H1 (cell line): ENCODE measurements around the gene ACTN3. TPM values are rescaled to one million over a fixed set of nuclear protein-coding genes. Genes with fewer than 3 reads are reported as not detected.

Experiments used
- CTCF ChIA-PET: fragments of 300-600 bp; sonication (Branson Sonifier 250); formaldehyde crosslinking; loops from one replicate; lab custom pipeline; 2021; ENCODE audit not compliant: partially characterized antibody; lab: Charles Lee
- POLR2A ChIA-PET: fragments of 300-600 bp; sonication (Branson Sonifier 250); formaldehyde crosslinking; loops from one replicate; lab custom pipeline; 2021; ENCODE audit warnings: inconsistent platforms; ENCODE audit not compliant: partially characterized antibody; lab: Charles Lee
- DNase-seq, 2 experiments: peaks; one replicate each; pipeline versions ENCODE4 v3.0.0 to v3.0.0-alpha.2; 2010 to 2022; ENCODE audit warnings: low spot score in 2 of 2, low read depth in 1 of 2, mixed read lengths in 1 of 2
- FAIRE-seq: peaks from 2 replicates; lab custom pipeline; 2011; peaks lifted over from hg19 to GRCh38; lab: Jason Lieb, UNC
- H2AFZ ChIP-seq: 2 replicates; pipeline ENCODE4 v1.8.1; 2012; ENCODE audit warnings: low read length, inconsistent platforms
- H2AK5ac ChIP-seq: 2 replicates; pipeline ENCODE4 v1.6.1; 2013; ENCODE audit warnings: low read depth, low read length
- H2BK120ac ChIP-seq: replicated peaks from 2 replicates; pipeline ENCODE3; 2013; ENCODE audit warnings: low read depth, low read length, inconsistent platforms
- H2BK12ac ChIP-seq: 2 replicates; pipeline ENCODE4 v1.6.1; 2013; ENCODE audit warnings: low read depth, low read length
- H2BK15ac ChIP-seq: 2 replicates; pipeline ENCODE4 v1.6.1; 2013; ENCODE audit warnings: low read length
- H2BK20ac ChIP-seq: 2 replicates; pipeline ENCODE4 v1.6.1; 2013; ENCODE audit warnings: low read length
- H2BK5ac ChIP-seq: 2 replicates; pipeline ENCODE4 v1.6.1; 2013; ENCODE audit warnings: low read depth, low read length
- H3K14ac ChIP-seq: 2 replicates; pipeline ENCODE4 v1.6.1; 2013; ENCODE audit warnings: inconsistent platforms; ENCODE audit not compliant: insufficient read length
- H3K18ac ChIP-seq: 2 replicates; pipeline ENCODE4 v1.6.1; 2013; ENCODE audit warnings: low read length; ENCODE audit errors: extremely low read depth
- H3K23ac ChIP-seq: 2 replicates; pipeline ENCODE4 v1.6.1; 2013; ENCODE audit warnings: inconsistent platforms; ENCODE audit not compliant: insufficient read length
- H3K23me2 ChIP-seq: 2 replicates; pipeline ENCODE4 v1.6.1; 2013; ENCODE audit warnings: low read depth, low read length
- H3K27ac ChIP-seq: 2 replicates; pipeline ENCODE4 v1.6.1; 2011; ENCODE audit warnings: low read depth, low read length, inconsistent platforms
- H3K27me3 ChIP-seq, 4 experiments: replicated peaks in 1 of 4; 1 replicate in 1 of 4; 2 replicates in 3 of 4; pipeline versions ENCODE4 v1.6.1 to v1.8.1; 2011 to 2013; ENCODE audit warnings: low read length in 3 of 4, mild to moderate bottlenecking in 3 of 4, inconsistent platforms in 2 of 4, mixed read lengths in 2 of 4, moderate library complexity in 1 of 4; ENCODE audit not compliant: control insufficient read depth in 3 of 4, insufficient read depth in 3 of 4; ENCODE audit errors: extremely low read depth in 1 of 4
- H3K36me3 ChIP-seq, 4 experiments: 2 replicates each; pipeline versions ENCODE4 v1.6.1 to v1.8.1; 2011 to 2013; ENCODE audit warnings: mild to moderate bottlenecking in 4 of 4, low read length in 3 of 4, moderate library complexity in 2 of 4, control low read depth in 1 of 4, inconsistent platforms in 1 of 4; ENCODE audit not compliant: insufficient read depth in 4 of 4, control insufficient read depth in 2 of 4
- H3K4ac ChIP-seq: replicated peaks from 2 replicates; pipeline ENCODE3; 2013; ENCODE audit warnings: low read length, low read depth, mixed read lengths, inconsistent platforms; ENCODE audit not compliant: insufficient read length
- H3K4me1 ChIP-seq, 4 experiments: replicated peaks in 1 of 4; 1 replicate in 1 of 4; 2 replicates in 3 of 4; pipeline versions ENCODE4 v1.6.1 to v1.8.1; 2011 to 2013; ENCODE audit warnings: low read length in 3 of 4, inconsistent platforms in 2 of 4, mixed read lengths in 1 of 4; ENCODE audit not compliant: insufficient read depth in 4 of 4, control insufficient read depth in 3 of 4
- H3K4me2 ChIP-seq, 2 experiments: 2 replicates each; pipeline versions ENCODE4 v1.6.1 to v1.8.1; 2011 to 2013; ENCODE audit warnings: low read depth in 2 of 2, low read length in 2 of 2, control low read depth in 1 of 2, inconsistent platforms in 1 of 2, mild to moderate bottlenecking in 1 of 2; ENCODE audit not compliant: insufficient read depth in 1 of 2
- H3K4me3 ChIP-seq, 4 experiments: fragments of 200-600, 300-600 bp in 1 of 4; sonication (generic), shearing (Covaris generic), sonication (Bioruptor Twin) in 1 of 4; 2 replicates each; pipeline versions ENCODE4 v1.5.1 to v1.8.1; 2011 to 2016; ENCODE audit warnings: low read length in 4 of 4, low read depth in 3 of 4, control low read depth in 2 of 4, inconsistent platforms in 2 of 4, mild to moderate bottlenecking in 2 of 4, mixed read lengths in 1 of 4, moderate library complexity in 1 of 4; ENCODE audit not compliant: insufficient read depth in 2 of 4; ENCODE audit errors: extremely low read depth in 1 of 4
- H3K56ac ChIP-seq: replicated peaks from 2 replicates; pipeline ENCODE3; 2013; ENCODE audit warnings: low read depth, mild to moderate bottlenecking, mixed read lengths, low read length, inconsistent platforms; ENCODE audit not compliant: insufficient read length
- H3K79me1 ChIP-seq: 2 replicates; pipeline ENCODE4 v1.6.1; 2013; ENCODE audit warnings: low read depth, low read length, control low read depth
- H3K79me2 ChIP-seq, 2 experiments: 2 replicates each; pipeline versions ENCODE4 v1.6.1 to v1.8.1; 2012 to 2013; ENCODE audit warnings: low read length in 2 of 2, mild to moderate bottlenecking in 2 of 2, inconsistent platforms in 1 of 2; ENCODE audit not compliant: insufficient read depth in 2 of 2, control insufficient read depth in 1 of 2
- H3K9ac ChIP-seq, 4 experiments: replicated peaks in 1 of 4; 1 replicate in 1 of 4; 2 replicates in 3 of 4; pipeline versions ENCODE4 v1.6.1 to v1.8.1; 2011 to 2013; ENCODE audit warnings: low read depth in 3 of 4, low read length in 3 of 4, control low read depth in 2 of 4, mild to moderate bottlenecking in 2 of 4, moderate library complexity in 2 of 4, inconsistent platforms in 1 of 4; ENCODE audit errors: extremely low read depth in 1 of 4
- H3K9me3 ChIP-seq, 2 experiments: 2 replicates each; pipeline versions ENCODE4 v1.6.1 to v1.8.1; 2012 to 2013; ENCODE audit warnings: mild to moderate bottlenecking in 2 of 2, moderate library complexity in 2 of 2, control low read depth in 1 of 2, inconsistent platforms in 1 of 2, low read depth in 1 of 2, low read length in 1 of 2, mixed read lengths in 1 of 2; ENCODE audit not compliant: insufficient read depth in 2 of 2
- H4K20me1 ChIP-seq, 2 experiments: replicated peaks in 1 of 2; 2 replicates each; pipeline versions ENCODE3 to v1.8.1; 2011 to 2013; ENCODE audit warnings: inconsistent platforms in 2 of 2, low read length in 2 of 2, mild to moderate bottlenecking in 1 of 2; ENCODE audit not compliant: insufficient read depth in 2 of 2, control insufficient read depth in 1 of 2
- H4K5ac ChIP-seq: 2 replicates; pipeline ENCODE4 v1.6.1; 2013; ENCODE audit warnings: low read length, low read depth, mixed read lengths, inconsistent platforms; ENCODE audit not compliant: insufficient read length
- H4K8ac ChIP-seq: 2 replicates; pipeline ENCODE4 v1.8.0; 2013; ENCODE audit warnings: mild to moderate bottlenecking, moderate library complexity, low read length, inconsistent platforms; ENCODE audit not compliant: insufficient read depth; ENCODE audit errors: extremely low read depth
- H4K91ac ChIP-seq: replicated peaks from 2 replicates; pipeline ENCODE3; 2013; ENCODE audit warnings: low read length, mixed read lengths, inconsistent platforms; ENCODE audit not compliant: insufficient read length
- ASH2L ChIP-seq: fragments of 200-600, 300-600 bp; sonication (generic); IDR thresholded peaks from one replicate; pipeline ENCODE4 v1.7.1; 2017; ENCODE audit warnings: low read length
- CBX5 ChIP-seq: fragments of 300-800, 300-1000 bp; sonication (generic); IDR thresholded peaks from 2 replicates; pipeline ENCODE4 v1.7.1; 2016; ENCODE audit warnings: antibody characterized with exemption, low read length, low read depth
- CHD2 ChIP-seq: IDR thresholded peaks from 2 replicates; pipeline ENCODE4 v1.6.1; 2012; ENCODE audit warnings: low read length, improper control_type of control experiment
- EP300 ChIP-seq, 2 experiments: IDR thresholded peaks; 1 replicate in 1 of 2; 2 replicates in 1 of 2; pipeline ENCODE4 v1.6.1; 2011 to 2012; ENCODE audit warnings: low read depth in 2 of 2, low read length in 2 of 2, mild to moderate bottlenecking in 2 of 2, borderline replicate concordance in 1 of 2, inconsistent platforms in 1 of 2, moderate library complexity in 1 of 2
- KDM4A ChIP-seq: IDR thresholded peaks from one replicate; pipeline ENCODE4 v1.7.1; 2012; ENCODE audit warnings: low read depth, mild to moderate bottlenecking, moderate library complexity, low read length, inconsistent platforms; ENCODE audit not compliant: severe bottlenecking
- SAP30 ChIP-seq: fragments of 300-600 bp; sonication (generic); IDR thresholded peaks from 2 replicates; pipeline ENCODE4 v1.7.1; 2012; ENCODE audit warnings: low read length, moderate library complexity, mild to moderate bottlenecking, inconsistent platforms; ENCODE audit not compliant: insufficient read depth, insufficient replicate concordance
- SP4 ChIP-seq: IDR thresholded peaks from 2 replicates; pipeline ENCODE4 v1.6.1; 2012; ENCODE audit warnings: low read length, inconsistent platforms
- ZNF274 ChIP-seq: IDR thresholded peaks from 2 replicates; pipeline ENCODE4 v1.7.0; 2012; ENCODE audit warnings: low read length, borderline replicate concordance; ENCODE audit errors: extremely low read depth
- WGBS, 2 experiments: shearing (Covaris generic) in 1 of 2; methylation state at CpG; one replicate each; pipeline versions ENCODE4 v1.1.6 to v1.1.7; 2013 to 2015; ENCODE audit warnings: low lambda C conversion rate in 2 of 2, mixed read lengths in 2 of 2, inconsistent platforms in 1 of 2, low coverage in 1 of 2, missing lambda C conversion rate in 1 of 2; ENCODE audit not compliant: insufficient replicate concordance in 2 of 2, insufficient coverage in 1 of 2, insufficient read length in 1 of 2; ENCODE audit errors: extremely low coverage in 1 of 2, missing lambda C conversion rate in 1 of 2; 5-methylcytosine and 5-hydroxymethylcytosine counted together
- polyA plus RNA-seq, 7 experiments: library from polyadenylated mRNA; depleted of rRNA in 3 of 7; stranded (reverse) in 5 of 7; unstranded in 2 of 7; fragments of >200 nt in 5 of 7; fragments of 200-250 nt in 2 of 7; gene quantifications; 1 replicate in 5 of 7; 2 replicates in 1 of 7; 4 replicates in 1 of 7; pipeline versions ENCODE4 v1.2.1 to v1.2.3, GENCODE V29; 2011 to 2013; ENCODE audit warnings: missing spikeins in 2 of 7, mixed read lengths in 2 of 7
- total RNA-seq: library from RNA; stranded (reverse); fragmentation: NEBNext Ultra II Directional; extraction: Animal tissue kit (Norgen Biotek cat#: 25700); gene quantifications from 2 replicates; pipeline ENCODE4 v1.2.1, GENCODE V29; 2021

ACTN3 gene
- total and polyA plus RNA-seq, 2 of the 8 experiments (the other 6 are each of a cell fraction or from before 2014, with no cell fraction given) = 30.8 to 36.7 TPM

- CTCF ChIA-PET = no interaction called here
- Histone ChIP-seq H2BK20ac (no peak overlapping the region), H4K91ac (no peak overlapping the region), H3K27ac (no peak overlapping the region), H3K79me2 (no peaks in the 10 kb centered on the region), H3K14ac (no peak overlapping the region), H2BK5ac (no peak overlapping the region), H3K4me1 (peaks cover 0 to 2% (median 0%) of the 10 kb centered on the region in 4 experiments; a peak in 1 of 7 replicates), H2AK5ac (no peak overlapping the region), H3K9me3 (no peaks in the 10 kb centered on the region), H3K56ac (no peak overlapping the region), H3K18ac (no peak overlapping the region), H3K27me3 (no peaks in the 10 kb centered on the region), H3K4ac (no peak overlapping the region), H4K20me1 (peaks cover 0 to 5% of the 10 kb centered on the region in 2 experiments), H3K4me3 (no peak overlapping the region), H4K5ac (no peak overlapping the region), H3K79me1 (no peaks in the 10 kb centered on the region), H2BK12ac (no peak overlapping the region), H2BK120ac (no peak overlapping the region), H2BK15ac (no peak overlapping the region), H4K8ac (no peak overlapping the region), H3K23ac (no peak overlapping the region), H3K23me2 (no peaks in the 10 kb centered on the region), H3K36me3 (peaks cover 14 to 32% (median 22%) of the 10 kb centered on the region in 4 experiments; a peak in 6 of 8 replicates), H2AFZ (no peak overlapping the region), H3K9ac (no peak overlapping the region), H3K4me2 (no peak overlapping the region)
- DNase-seq (no peak), FAIRE-seq (no peak)
- whole genome bisulfite sequencing, 2 experiments = 97% methylated on average over 5 of the region's 5 CpGs; no CpG with 5 or more reads in 1 of the 2 experiments
- POLR2A ChIA-PET = interaction anchor here (1.2 to 3.6 kb wide), 5 partner anchors 8 to 63 kb away, joined by 4 to 15 read pairs (median 6); partner anchors contain the start of genes ACTN3 and ZDHHC24
- TF ChIP-seq KDM4A (no peak), CHD2 (no peak), EP300 (IDR thresholded peaks at IDR 0.05; ENCODE audit: borderline replicate concordance in 1 of 2, low read depth in 2 of 2, low read length in 2 of 2) (no peak), ZNF274 (no peak), ASH2L (no peak), SAP30 (no peak), CBX5 (no peak), SP4 (no peak)
Measured at GRCh38 chr11:66554602-66555001, 7.9 kb downstream of the ACTN3 start.
